ENCODE results near the gene SLC6A7.

SLC6A7 gene

DNA sequence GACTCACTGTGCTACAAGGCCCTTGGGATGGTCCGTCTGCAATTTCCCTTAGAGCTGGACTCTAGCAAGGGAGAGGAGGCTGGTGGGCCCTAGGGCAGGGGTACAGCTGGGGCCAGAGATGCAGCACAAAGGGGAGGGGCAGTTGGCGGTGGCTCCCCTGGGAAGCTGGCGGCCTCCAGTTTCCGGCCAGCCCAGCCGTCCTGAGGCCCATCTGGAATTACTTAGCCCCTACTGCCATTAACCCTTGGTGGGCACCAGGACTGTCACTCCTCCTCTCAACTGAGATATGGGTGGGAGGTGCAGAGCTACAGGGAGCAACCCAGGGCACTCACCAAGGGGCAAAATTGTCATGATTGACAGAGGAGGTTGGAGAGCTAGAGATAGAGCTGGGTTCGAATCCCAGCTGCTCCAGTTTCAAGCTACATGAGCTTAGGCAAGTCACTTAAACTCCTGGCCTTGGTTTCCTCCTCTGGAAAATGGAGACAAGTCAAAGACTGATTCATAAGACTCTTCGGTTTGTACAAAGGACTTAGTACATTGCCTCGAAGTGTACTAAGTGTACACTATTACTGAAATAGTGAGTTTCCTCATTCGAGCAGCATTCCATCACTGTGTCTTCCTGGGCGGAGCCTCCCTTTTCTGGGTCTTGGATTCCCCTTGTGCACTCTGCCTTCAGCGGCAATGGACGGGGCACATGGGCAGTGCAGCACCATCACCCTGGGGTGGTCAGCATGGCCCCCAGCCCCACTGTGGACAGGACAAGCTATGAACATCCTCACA, 31.5 kb upstream of the SLC6A7 start:
- no peak overlapping the region for H3K4me2 ChIP-seq (ENCODE audit: low read depth, low read length, poor library complexity, severe bottlenecking)

GRCh38 chr5:150159031-150159430, 30.8 kb upstream of the SLC6A7 start:
- Histone ChIP-seq H3K4me1 (ENCODE audit: insufficient read depth, low read length, poor library complexity, severe bottlenecking) (peaks cover 25% of the 10 kb centered on the region), H3F3A (ENCODE audit: low read depth) (no peaks in the 10 kb centered on the region), H3K9me2 (replicated peaks; ENCODE audit: low read depth, low read length) (no peaks in the 10 kb centered on the region), H3K27me3 (ENCODE audit: insufficient read depth, low read length, poor library complexity, severe bottlenecking) (no peaks in the 10 kb centered on the region), H3K9ac (ENCODE audit: low read depth, low read length, poor library complexity, severe bottlenecking) (no peak overlapping the region), H4K20me1 (ENCODE audit: insufficient read depth, low read length, poor library complexity, severe bottlenecking) (no peaks in the 10 kb centered on the region), H3K4me3 (ENCODE audit: low read length, poor library complexity, severe bottlenecking) (no peak overlapping the region), H2AFZ (ENCODE audit: low read length) (no peak overlapping the region), H3K79me2 (ENCODE audit: insufficient read depth, low read length) (no peaks in the 10 kb centered on the region), H3K9me3 (ENCODE audit: insufficient read depth, low read depth, low read length) (no peaks in the 10 kb centered on the region), H3K36me3 (ENCODE audit: insufficient read depth, low read length) (no peaks in the 10 kb centered on the region), H3K4me2 (ENCODE audit: low read depth, low read length, poor library complexity, severe bottlenecking) (no peak overlapping the region)
- TF ChIP-seq EZH2phosphoT487 (IDR thresholded peaks at IDR 0.05; ENCODE audit: borderline replicate concordance) = no peak
- TF ChIP-seq, protein P1, sequence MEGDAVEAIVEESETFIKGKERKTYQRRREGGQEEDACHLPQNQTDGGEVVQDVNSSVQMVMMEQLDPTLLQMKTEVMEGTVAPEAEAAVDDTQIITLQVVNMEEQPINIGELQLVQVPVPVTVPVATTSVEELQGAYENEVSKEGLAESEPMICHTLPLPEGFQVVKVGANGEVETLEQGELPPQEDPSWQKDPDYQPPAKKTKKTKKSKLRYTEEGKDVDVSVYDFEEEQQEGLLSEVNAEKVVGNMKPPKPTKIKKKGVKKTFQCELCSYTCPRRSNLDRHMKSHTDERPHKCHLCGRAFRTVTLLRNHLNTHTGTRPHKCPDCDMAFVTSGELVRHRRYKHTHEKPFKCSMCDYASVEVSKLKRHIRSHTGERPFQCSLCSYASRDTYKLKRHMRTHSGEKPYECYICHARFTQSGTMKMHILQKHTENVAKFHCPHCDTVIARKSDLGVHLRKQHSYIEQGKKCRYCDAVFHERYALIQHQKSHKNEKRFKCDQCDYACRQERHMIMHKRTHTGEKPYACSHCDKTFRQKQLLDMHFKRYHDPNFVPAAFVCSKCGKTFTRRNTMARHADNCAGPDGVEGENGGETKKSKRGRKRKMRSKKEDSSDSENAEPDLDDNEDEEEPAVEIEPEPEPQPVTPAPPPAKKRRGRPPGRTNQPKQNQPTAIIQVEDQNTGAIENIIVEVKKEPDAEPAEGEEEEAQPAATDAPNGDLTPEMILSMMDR (conservative IDR thresholded peaks at IDR 0.05; ENCODE audit: low read length) = no peak

More for the DNA sequence above, 31.5 kb upstream of the SLC6A7 start:
- Histone ChIP-seq H4K20me1 (ENCODE audit: insufficient read depth, low read length, poor library complexity, severe bottlenecking) (no peaks in the 10 kb centered on the region), H3K4me3 (ENCODE audit: low read length, poor library complexity, severe bottlenecking) (no peak overlapping the region), H3K9me3 (ENCODE audit: insufficient read depth, low read depth, low read length) (no peaks in the 10 kb centered on the region), H2AFZ (ENCODE audit: low read length) (no peak overlapping the region), H3K9me2 (replicated peaks; ENCODE audit: low read depth, low read length) (no peaks in the 10 kb centered on the region), H3K79me2 (ENCODE audit: insufficient read depth, low read length) (no peaks in the 10 kb centered on the region), H3F3A (ENCODE audit: low read depth) (no peaks in the 10 kb centered on the region), H3K9ac (ENCODE audit: low read depth, low read length, poor library complexity, severe bottlenecking) (no peak overlapping the region), H3K4me1 (ENCODE audit: insufficient read depth, low read length, poor library complexity, severe bottlenecking) (peaks cover 19% of the 10 kb centered on the region), H3K27me3 (ENCODE audit: insufficient read depth, low read length, poor library complexity, severe bottlenecking) (no peaks in the 10 kb centered on the region), H3K36me3 (ENCODE audit: insufficient read depth, low read length) (no peaks in the 10 kb centered on the region)
- no peak for TF ChIP-seq EZH2phosphoT487 (IDR thresholded peaks at IDR 0.05; ENCODE audit: borderline replicate concordance)
- TF ChIP-seq, protein P1 (conservative IDR thresholded peaks at IDR 0.05; ENCODE audit: low read length) = no peak

DNA sequence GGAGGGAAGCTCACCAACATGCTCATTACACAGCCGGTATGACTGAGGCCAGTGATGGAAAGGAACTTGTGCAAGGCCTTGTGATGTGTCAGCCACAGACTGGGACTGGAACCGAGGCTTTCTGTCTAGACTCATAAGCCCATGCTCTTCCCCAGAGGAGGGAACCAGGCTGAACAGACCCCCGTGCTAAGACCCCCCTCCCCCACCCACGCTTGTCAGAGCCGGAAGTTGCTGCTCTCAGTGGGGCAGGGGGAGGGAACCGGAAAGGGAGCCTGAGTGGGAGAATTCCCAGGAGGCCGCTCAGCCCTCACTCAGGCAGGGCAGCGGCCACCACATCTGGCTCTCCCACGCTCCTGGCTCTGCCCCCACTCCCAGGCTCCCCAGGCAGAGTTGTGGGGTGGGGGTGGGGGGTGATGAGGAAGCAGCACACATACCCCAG, 30.1 kb upstream of the SLC6A7 start:
- H3K9ac ChIP-seq (ENCODE audit: low read depth, low read length, poor library complexity, severe bottlenecking) = peak overlapping the region; percentile 3
- H3K79me2 ChIP-seq (ENCODE audit: insufficient read depth, low read length) = no peaks in the 10 kb centered on the region
- H3K9me2 ChIP-seq (replicated peaks; ENCODE audit: low read depth, low read length) = no peaks in the 10 kb centered on the region
- H3K27me3 ChIP-seq (ENCODE audit: insufficient read depth, low read length, poor library complexity, severe bottlenecking) = no peaks in the 10 kb centered on the region
- peaks cover 32% of the 10 kb centered on the region for H3K4me1 ChIP-seq (ENCODE audit: insufficient read depth, low read length, poor library complexity, severe bottlenecking)
- peak overlapping the region; percentile 21 for H3K4me2 ChIP-seq (ENCODE audit: low read depth, low read length, poor library complexity, severe bottlenecking)
- H3K4me3 ChIP-seq (ENCODE audit: low read length, poor library complexity, severe bottlenecking) = no peak overlapping the region
- no peaks in the 10 kb centered on the region for H3F3A ChIP-seq (ENCODE audit: low read depth)
- no peak overlapping the region for H2AFZ ChIP-seq (ENCODE audit: low read length)
- H3K9me3 ChIP-seq (ENCODE audit: insufficient read depth, low read depth, low read length) = no peaks in the 10 kb centered on the region
- TF ChIP-seq, protein P1 (conservative IDR thresholded peaks at IDR 0.05; ENCODE audit: low read length) = no peak
- TF ChIP-seq EZH2phosphoT487 (IDR thresholded peaks at IDR 0.05; ENCODE audit: borderline replicate concordance) = no peak
- H4K20me1 ChIP-seq (ENCODE audit: insufficient read depth, low read length, poor library complexity, severe bottlenecking) = no peaks in the 10 kb centered on the region
- no peaks in the 10 kb centered on the region for H3K36me3 ChIP-seq (ENCODE audit: insufficient read depth, low read length)

All from Loucy (cell line).